Adrenal gland (tissue), 5 donors: ENCODE measurements around the gene DCANP1.

Experiments used
- CTCF ChIP-seq, 6 experiments: fragments of 450-650 bp in 4 of 6; fragments of 200-600 bp in 2 of 6; sonication (generic) in 1 of 6; IDR thresholded peaks; 1 replicate in 5 of 6; 2 replicates in 1 of 6; pipeline versions ENCODE4 v1.5.1 to v1.8.0; 2016 to 2021; ENCODE audit warnings: antibody characterized with exemption in 6 of 6, mild to moderate bottlenecking in 2 of 6, moderate library complexity in 1 of 6
- POLR2A ChIP-seq, 2 donors: fragments of 450-650 bp; IDR thresholded peaks; one replicate each; pipeline ENCODE4 v1.6.1; 2017; ENCODE audit warnings: antibody characterized with exemption in 2 of 2, mild to moderate bottlenecking in 2 of 2, moderate library complexity in 1 of 2
- donor health status: DM: no; HTN: no; CAD: no.

- TF ChIP-seq POLR2A (IDR thresholded peaks at IDR 0.05) (no peak), CTCF (IDR thresholded peaks at IDR 0.05) (no peak)
Observed at GRCh38 chr5:135476615-135477581, 29.8 kb upstream of the DCANP1 start.
